ENCODE measurements around the gene GSTT4.
"Not testable (repeated sequence)": the region's sequence is repeated elsewhere in the genome, so short reads cannot be mapped to it uniquely, and the experiment has no call there.

DNA sequence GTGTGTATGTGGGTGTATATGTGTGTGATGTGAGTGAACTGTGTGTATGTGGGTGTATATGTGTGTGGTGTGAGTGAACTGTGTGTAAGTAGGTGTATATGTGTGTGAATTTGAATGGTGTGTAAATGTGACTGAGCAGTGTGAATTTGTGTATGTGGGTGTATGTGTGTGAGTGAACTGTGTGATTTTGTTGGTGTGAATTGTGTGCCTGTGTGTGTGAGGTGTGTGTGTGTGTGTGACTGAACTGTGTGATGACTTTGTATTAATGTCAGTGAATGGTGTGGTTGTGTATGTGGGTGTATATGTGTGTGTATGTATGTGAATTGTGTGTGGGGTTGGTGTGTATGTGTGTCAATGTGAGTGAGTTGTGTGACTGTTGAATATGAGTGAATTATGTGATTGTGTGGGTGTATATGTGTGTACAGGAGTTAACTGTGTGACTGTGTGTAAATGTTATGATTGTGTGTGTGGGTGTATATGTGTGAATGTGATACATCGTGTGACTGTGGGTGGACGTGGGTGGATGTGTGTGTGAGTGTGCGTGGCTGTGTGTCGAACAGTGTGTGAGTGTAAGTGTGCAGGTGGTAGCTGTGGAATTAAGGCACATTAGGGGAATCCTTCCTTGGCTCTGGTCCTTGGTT, 18.6 kb downstream of the GSTT4 start:
- not testable (repeated sequence) for TF ChIP-seq EZH2 (IDR thresholded peaks at IDR 0.05); POLR2AphosphoS5 (IDR thresholded peaks at IDR 0.05; ENCODE audit: borderline replicate concordance, low read depth, low read length)

All from SK-N-MC (cell line).